ENCODE data around the gene LIMK2.
A peak's percentile ranks its signal among the peaks of the same experiment; 100 is the strongest.

DNA sequence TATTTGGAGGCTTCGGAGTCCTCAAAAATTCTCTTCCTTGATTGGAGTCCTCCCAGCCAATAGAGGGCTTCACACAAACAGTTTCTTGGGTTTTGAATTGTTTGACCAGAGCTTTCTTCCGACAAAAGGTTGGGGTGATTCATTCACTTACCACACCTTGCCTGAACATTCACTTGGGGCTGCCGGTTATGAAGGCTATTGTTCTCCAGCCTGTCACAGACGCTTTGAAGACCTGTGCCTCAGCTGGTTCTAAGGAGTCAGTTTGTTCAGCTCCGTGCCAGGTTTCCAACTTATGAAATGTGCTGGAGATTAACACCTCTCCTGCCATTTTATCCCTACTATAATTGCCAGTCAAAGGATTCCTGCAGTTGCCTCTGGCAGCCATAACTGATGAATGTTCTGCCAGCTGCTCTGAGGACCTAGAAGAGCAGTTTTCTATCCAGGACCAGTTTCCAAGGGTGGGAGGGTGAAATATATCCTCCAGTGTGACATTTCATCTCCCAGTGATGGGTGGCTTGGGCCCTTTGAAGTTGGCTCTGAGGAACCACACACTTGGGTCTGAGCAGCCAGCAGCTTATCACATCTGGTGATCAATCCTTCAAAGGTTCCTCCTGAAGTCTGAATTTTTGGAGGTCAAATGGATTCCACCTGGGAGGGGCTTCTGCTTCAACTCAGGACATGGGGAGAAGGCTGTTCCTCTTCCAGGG is 31.4 kb downstream of the LIMK2 start:
- TF ChIP-seq, protein P1, sequence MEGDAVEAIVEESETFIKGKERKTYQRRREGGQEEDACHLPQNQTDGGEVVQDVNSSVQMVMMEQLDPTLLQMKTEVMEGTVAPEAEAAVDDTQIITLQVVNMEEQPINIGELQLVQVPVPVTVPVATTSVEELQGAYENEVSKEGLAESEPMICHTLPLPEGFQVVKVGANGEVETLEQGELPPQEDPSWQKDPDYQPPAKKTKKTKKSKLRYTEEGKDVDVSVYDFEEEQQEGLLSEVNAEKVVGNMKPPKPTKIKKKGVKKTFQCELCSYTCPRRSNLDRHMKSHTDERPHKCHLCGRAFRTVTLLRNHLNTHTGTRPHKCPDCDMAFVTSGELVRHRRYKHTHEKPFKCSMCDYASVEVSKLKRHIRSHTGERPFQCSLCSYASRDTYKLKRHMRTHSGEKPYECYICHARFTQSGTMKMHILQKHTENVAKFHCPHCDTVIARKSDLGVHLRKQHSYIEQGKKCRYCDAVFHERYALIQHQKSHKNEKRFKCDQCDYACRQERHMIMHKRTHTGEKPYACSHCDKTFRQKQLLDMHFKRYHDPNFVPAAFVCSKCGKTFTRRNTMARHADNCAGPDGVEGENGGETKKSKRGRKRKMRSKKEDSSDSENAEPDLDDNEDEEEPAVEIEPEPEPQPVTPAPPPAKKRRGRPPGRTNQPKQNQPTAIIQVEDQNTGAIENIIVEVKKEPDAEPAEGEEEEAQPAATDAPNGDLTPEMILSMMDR (conservative IDR thresholded peaks at IDR 0.05; ENCODE audit: low read depth, low read length), result peak; percentile 40; the same call in 1 of the 2 replicates
- no peak for TF ChIP-seq EZH2 (IDR thresholded peaks at IDR 0.05; ENCODE audit: low read length, unreplicated experiment)

All from PC-3 (cell line).